Smooth muscle cell (in vitro differentiated cells): Measurements from ENCODE around the gene GOLT1A. TPM values are rescaled to one million over a fixed set of nuclear protein-coding genes. Genes with fewer than 3 reads are reported as not detected.

Experiments
- DNase-seq: peaks from one replicate; lab custom pipeline; 2025; ENCODE audit not compliant: unreplicated experiment; lab: John Stamatoyannopoulos, UW
- H2AFZ ChIP-seq: fragments of 200-600 bp; sonication (generic); 2 replicates; pipeline ENCODE4 v1.6.0; 2016; ENCODE audit warnings: antibody characterized with exemption, low read depth, mild to moderate bottlenecking
- H3F3A ChIP-seq: fragments of 200-600 bp; sonication (generic); 2 replicates; pipeline ENCODE4 v1.6.0; 2017; ENCODE audit warnings: antibody characterized with exemption, low read depth
- H3K27ac ChIP-seq: fragments of 200-600 bp; sonication (generic); 2 replicates; pipeline ENCODE4 v1.5.1; 2016; ENCODE audit warnings: low read depth, mild to moderate bottlenecking
- H3K27me3 ChIP-seq: fragments of 200-600 bp; sonication (generic); 2 replicates; pipeline ENCODE4 v1.6.1; 2016; ENCODE audit warnings: low read depth, mild to moderate bottlenecking
- H3K36me3 ChIP-seq: fragments of 200-600 bp; sonication (generic); 2 replicates; pipeline ENCODE4 v1.5.1; 2016; ENCODE audit warnings: low read depth
- H3K4me1 ChIP-seq: fragments of 200-600 bp; sonication (generic); 2 replicates; pipeline ENCODE4 v1.5.1; 2016; ENCODE audit warnings: low read depth
- H3K4me2 ChIP-seq: fragments of 200-600 bp; sonication (generic); 2 replicates; pipeline ENCODE4 v1.6.0; 2016; ENCODE audit warnings: mild to moderate bottlenecking
- H3K4me3 ChIP-seq: fragments of 200-600 bp; sonication (generic); 2 replicates; pipeline ENCODE4 v1.5.1; 2016; ENCODE audit warnings: mild to moderate bottlenecking
- H3K79me2 ChIP-seq: fragments of 200-600 bp; sonication (generic); 2 replicates; pipeline ENCODE4 v1.6.0; 2016; ENCODE audit warnings: low read depth, mild to moderate bottlenecking
- H3K9ac ChIP-seq: fragments of 200-600 bp; sonication (generic); 2 replicates; pipeline ENCODE4 v1.6.0; 2016; ENCODE audit warnings: low read depth
- H3K9me3 ChIP-seq: fragments of 200-600 bp; sonication (generic); replicated peaks from 2 replicates; pipeline ENCODE4 v1.5.1; 2016; ENCODE audit warnings: low read depth
- H4K20me1 ChIP-seq: fragments of 200-600 bp; sonication (generic); 2 replicates; pipeline ENCODE4 v1.6.0; 2016; ENCODE audit warnings: low read depth
- WGBS: methylation state at CpG from one replicate; pipeline ENCODE4 v1.1.7; 2016; ENCODE audit warnings: low lambda C conversion rate; 5-methylcytosine and 5-hydroxymethylcytosine counted together
- polyA plus RNA-seq: library from polyadenylated mRNA; unstranded; fragments of >200 nt; fragmentation: Nextera tagmentation; extraction: Ambion mirVana; gene quantifications from 2 replicates; pipeline ENCODE4 v1.2.1, GENCODE V29; 2016
- total RNA-seq: library from RNA; depleted of rRNA; stranded (reverse); fragments of >200 nt; gene quantifications from 2 replicates; pipeline ENCODE4 v1.2.3, GENCODE V29; 2014
- TF ChIP-seq, protein P1 (sequence below): fragments of 200-600 bp; sonication (generic); IDR thresholded peaks from 2 replicates; pipeline ENCODE4 v1.5.1; 2017; ENCODE audit warnings: borderline replicate concordance, mild to moderate bottlenecking, antibody characterized with exemption; ENCODE audit not compliant: insufficient read depth, poor library complexity, severe bottlenecking

GOLT1A gene
- total and polyA plus RNA-seq, 2 experiments from 2014 or later: 0.54 TPM; not detected in 1

DNA sequence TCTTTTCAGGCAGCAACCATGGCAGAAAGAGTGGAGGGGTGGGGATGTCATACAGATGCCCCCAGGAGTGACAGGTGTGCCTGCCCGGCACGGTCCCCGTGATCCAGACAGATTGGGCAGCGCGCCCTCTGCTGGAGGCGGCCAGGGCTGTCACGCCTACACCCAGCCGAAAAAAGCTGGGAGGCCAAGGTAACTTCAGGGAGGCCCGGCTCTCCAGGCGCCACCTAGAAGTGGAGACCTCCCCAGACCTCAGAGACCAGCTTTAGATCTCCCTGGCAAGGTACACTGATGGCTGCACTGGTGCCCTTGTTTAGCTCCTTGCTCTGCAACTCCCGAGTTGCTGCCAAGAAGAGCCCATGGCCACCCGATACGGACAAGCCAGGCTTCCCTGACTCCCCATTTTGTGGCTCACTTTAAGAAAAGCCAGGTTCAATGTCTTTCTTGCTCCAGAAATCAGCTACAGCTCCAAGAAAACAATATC lies 6.6 kb downstream of the GOLT1A start:
- no peak overlapping the region for H3K4me3 ChIP-seq
- no peak overlapping the region for H3K27ac ChIP-seq
- TF ChIP-seq, protein P1, sequence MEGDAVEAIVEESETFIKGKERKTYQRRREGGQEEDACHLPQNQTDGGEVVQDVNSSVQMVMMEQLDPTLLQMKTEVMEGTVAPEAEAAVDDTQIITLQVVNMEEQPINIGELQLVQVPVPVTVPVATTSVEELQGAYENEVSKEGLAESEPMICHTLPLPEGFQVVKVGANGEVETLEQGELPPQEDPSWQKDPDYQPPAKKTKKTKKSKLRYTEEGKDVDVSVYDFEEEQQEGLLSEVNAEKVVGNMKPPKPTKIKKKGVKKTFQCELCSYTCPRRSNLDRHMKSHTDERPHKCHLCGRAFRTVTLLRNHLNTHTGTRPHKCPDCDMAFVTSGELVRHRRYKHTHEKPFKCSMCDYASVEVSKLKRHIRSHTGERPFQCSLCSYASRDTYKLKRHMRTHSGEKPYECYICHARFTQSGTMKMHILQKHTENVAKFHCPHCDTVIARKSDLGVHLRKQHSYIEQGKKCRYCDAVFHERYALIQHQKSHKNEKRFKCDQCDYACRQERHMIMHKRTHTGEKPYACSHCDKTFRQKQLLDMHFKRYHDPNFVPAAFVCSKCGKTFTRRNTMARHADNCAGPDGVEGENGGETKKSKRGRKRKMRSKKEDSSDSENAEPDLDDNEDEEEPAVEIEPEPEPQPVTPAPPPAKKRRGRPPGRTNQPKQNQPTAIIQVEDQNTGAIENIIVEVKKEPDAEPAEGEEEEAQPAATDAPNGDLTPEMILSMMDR: peak; percentile 90
- H3K4me1 ChIP-seq: no peaks in the 10 kb centered on the region
- no peak overlapping the region for H3K9ac ChIP-seq
- peaks cover 66% of the 10 kb centered on the region for H3K27me3 ChIP-seq
- no peaks in the 10 kb centered on the region for H3K79me2 ChIP-seq
- no peaks in the 10 kb centered on the region for H3F3A ChIP-seq
- H3K9me3 ChIP-seq: no peaks in the 10 kb centered on the region
- H3K4me2 ChIP-seq: no peak overlapping the region
- no peaks in the 10 kb centered on the region for H3K36me3 ChIP-seq
- DNase-seq: peak; percentile 29
- no peak overlapping the region for H2AFZ ChIP-seq
- 16% methylated on average over 13 of the region's 13 CpGs for WGBS
- H4K20me1 ChIP-seq: no peaks in the 10 kb centered on the region

DNA sequence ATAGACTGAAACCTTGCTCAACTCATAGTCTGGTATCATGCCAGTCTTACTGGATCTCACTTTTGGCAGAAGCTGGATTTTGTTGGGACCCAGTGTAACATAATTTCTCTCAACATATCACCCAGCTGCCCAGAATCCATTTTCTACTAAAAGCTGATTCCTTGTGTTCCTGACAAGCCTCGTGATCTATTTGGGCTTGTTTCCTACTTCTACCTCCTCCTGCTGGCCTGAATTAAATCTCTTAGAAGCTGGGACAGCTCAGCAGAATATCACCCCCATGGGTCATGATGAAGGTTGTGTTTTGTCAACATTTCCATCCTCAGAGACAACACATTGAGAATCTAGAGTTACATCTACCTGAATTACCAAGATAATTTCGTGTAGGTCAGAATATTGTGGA lies 7.7 kb downstream of the GOLT1A start:
- no peaks in the 10 kb centered on the region for H3F3A ChIP-seq
- H3K9me3 ChIP-seq: no peaks in the 10 kb centered on the region
- H3K4me3 ChIP-seq: no peak overlapping the region
- H3K9ac ChIP-seq: no peak overlapping the region
- no peak overlapping the region for H3K27ac ChIP-seq
- H3K36me3 ChIP-seq: no peaks in the 10 kb centered on the region
- peaks cover 62% of the 10 kb centered on the region for H3K27me3 ChIP-seq
- H4K20me1 ChIP-seq: no peaks in the 10 kb centered on the region
- no peak for DNase-seq
- TF ChIP-seq, protein P1: peak; percentile 2
- no peaks in the 10 kb centered on the region for H3K4me1 ChIP-seq
- H3K79me2 ChIP-seq: no peaks in the 10 kb centered on the region
- H2AFZ ChIP-seq: no peak overlapping the region
- WGBS: 67% methylated on average over 2 of the region's 2 CpGs
- no peak overlapping the region for H3K4me2 ChIP-seq

DNA sequence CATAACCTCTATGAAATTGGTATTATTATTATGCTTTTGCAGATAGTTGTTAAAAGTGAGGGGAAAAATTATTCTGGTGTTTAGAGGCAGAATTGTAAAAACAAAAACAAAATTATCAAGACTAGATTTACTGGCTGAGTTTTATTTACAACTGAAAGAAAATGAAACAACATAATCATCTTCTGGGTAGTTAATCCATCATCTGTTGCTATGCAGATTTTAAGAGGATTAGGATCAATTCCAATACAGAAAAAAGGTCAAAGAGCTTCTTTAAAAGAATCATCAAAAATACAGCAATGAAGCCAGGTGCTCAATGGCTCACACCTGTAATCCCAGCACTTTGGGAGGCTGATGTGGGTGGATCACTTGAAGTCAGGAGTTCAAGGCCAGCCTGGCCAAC lies 8.3 kb downstream of the GOLT1A start:
- Histone ChIP-seq H3K4me1 (no peaks in the 10 kb centered on the region), H3K27ac (no peak overlapping the region), H3K36me3 (no peaks in the 10 kb centered on the region), H3K9me3 (no peaks in the 10 kb centered on the region), H3K27me3 (peaks cover 62% of the 10 kb centered on the region), H3K4me2 (no peak overlapping the region), H3K4me3 (no peak overlapping the region), H2AFZ (no peak overlapping the region), H3F3A (no peaks in the 10 kb centered on the region), H3K79me2 (no peaks in the 10 kb centered on the region), H3K9ac (no peak overlapping the region), H4K20me1 (no peaks in the 10 kb centered on the region)
- no peak for DNase-seq
- TF ChIP-seq, protein P1: no peak

DNA sequence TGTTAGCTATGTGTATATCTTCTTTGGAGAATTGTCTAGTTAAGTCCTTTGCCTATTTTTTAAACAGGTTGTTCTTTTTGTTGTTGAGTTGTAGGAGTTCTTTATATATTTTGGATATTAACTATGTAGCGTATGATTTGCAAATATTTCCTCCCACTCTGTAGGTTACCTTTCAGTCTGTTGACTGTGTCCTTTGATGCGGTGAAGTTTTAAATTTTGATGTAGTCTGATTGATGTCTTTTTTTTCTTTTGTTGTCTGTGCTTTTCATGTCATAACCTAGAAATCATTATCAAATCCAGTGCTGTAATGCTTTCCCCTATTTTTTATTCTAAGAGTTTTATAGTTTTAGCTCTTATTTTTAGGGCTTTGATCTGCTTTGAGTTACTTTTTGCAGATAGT lies 8.8 kb downstream of the GOLT1A start:
- H2AFZ ChIP-seq: no peak overlapping the region
- no peaks in the 10 kb centered on the region for H3K9me3 ChIP-seq
- H3K79me2 ChIP-seq: no peaks in the 10 kb centered on the region
- no peak for DNase-seq
- no peaks in the 10 kb centered on the region for H4K20me1 ChIP-seq
- no peak overlapping the region for H3K9ac ChIP-seq
- TF ChIP-seq, protein P1: no peak
- H3K36me3 ChIP-seq: no peaks in the 10 kb centered on the region
- no peak overlapping the region for H3K4me2 ChIP-seq
- H3K27ac ChIP-seq: no peak overlapping the region
- H3F3A ChIP-seq: no peaks in the 10 kb centered on the region
- no peak overlapping the region for H3K4me3 ChIP-seq
- H3K4me1 ChIP-seq: no peaks in the 10 kb centered on the region
- WGBS: 96% methylated on average over 2 of the region's 2 CpGs
- H3K27me3 ChIP-seq: peaks cover 62% of the 10 kb centered on the region
